Stimulated activated CD8-positive, alpha-beta memory T cell treated with anti-CD3 and anti-CD28 coated beads, Interleukin-4, amount 100 ng/mL, for 48 hours (primary cell): ENCODE data around the gene HSD3B7.

Source experiments
- DNase-seq: peaks from one replicate; pipeline ENCODE4 v3.0.0-alpha.2; 2020

Gene HSD3B7

GRCh38 chr16:30983898-30984610, 953 bp upstream of the HSD3B7 start:
- DNase-seq: no peak

- no peak for DNase-seq
Measured at GRCh38 chr16:30985401-30986128, 558 bp downstream of the HSD3B7 start.

- no peak for DNase-seq
Measured at GRCh38 chr16:30986129-30986991, 1.4 kb downstream of the HSD3B7 start.

- DNase-seq: no peak
Measured at GRCh38 chr16:30987581-30988190, 2.7 kb downstream of the HSD3B7 start.

GRCh38 chr16:30989469-30990047, 4.6 kb downstream of the HSD3B7 start:
- DNase-seq: no peak

GRCh38 chr16:30990105-30990504, 5.1 kb downstream of the HSD3B7 start:
- no peak for DNase-seq

- no peak for DNase-seq
Measured at GRCh38 chr16:30991052-30991451, 6.0 kb downstream of the HSD3B7 start.

- DNase-seq: no peak
Measured at GRCh38 chr16:30992276-30992780, 7.3 kb downstream of the HSD3B7 start.

GRCh38 chr16:30992931-30993816, 8.2 kb downstream of the HSD3B7 start:
- DNase-seq: no peak

GRCh38 chr16:30995927-30996323, 10.9 kb downstream of the HSD3B7 start:
- DNase-seq: no peak

GRCh38 chr16:30996324-30996984, 11.4 kb downstream of the HSD3B7 start:
- DNase-seq: no peak

GRCh38 chr16:30996985-30997724, 12.1 kb downstream of the HSD3B7 start:
- DNase-seq: peak; percentile 89

- DNase-seq: no peak
Measured at GRCh38 chr16:30997725-30998711, 13.0 kb downstream of the HSD3B7 start.

GRCh38 chr16:30998852-30999761, 14.1 kb downstream of the HSD3B7 start:
- DNase-seq: no peak

- no peak for DNase-seq
Measured at GRCh38 chr16:31000671-31001382, 15.8 kb downstream of the HSD3B7 start.

GRCh38 chr16:31001507-31002249, 16.7 kb downstream of the HSD3B7 start:
- no peak for DNase-seq
